Esophagus squamous epithelium (tissue), 5 donors: Measurements from ENCODE around the gene MOK. TPM values are rescaled to one million over a fixed set of nuclear protein-coding genes. Genes with fewer than 3 reads are reported as not detected.

Experiments used
- DNase-seq: peaks from one replicate; lab custom pipeline; 2025; lab: John Stamatoyannopoulos, UW
- H3K27ac ChIP-seq, 4 donors: fragments of 200-600 bp; sonication (generic); one replicate each; pipeline ENCODE4 v1.5.1; 2016 to 2019; ENCODE audit warnings: mild to moderate bottlenecking in 1 of 4
- H3K27me3 ChIP-seq, 4 donors: fragments of 200-600 bp; sonication (generic); 1 replicate in 3 of 4; 2 replicates in 1 of 4; pipeline versions ENCODE4 v1.5.1 to v1.6.0; 2017 to 2021; ENCODE audit warnings: antibody characterized with exemption in 1 of 4
- H3K36me3 ChIP-seq, 3 donors: fragments of 200-600 bp; sonication (generic); one replicate each; pipeline ENCODE4 v1.5.1; 2016 to 2019
- H3K4me1 ChIP-seq, 3 donors: fragments of 200-600 bp; sonication (generic); one replicate each; pipeline ENCODE4 v1.5.1; 2017 to 2019
- H3K4me3 ChIP-seq, 4 donors: fragments of 200-600 bp; sonication (generic); 1 replicate in 3 of 4; 2 replicates in 1 of 4; pipeline ENCODE4 v1.5.1; 2016 to 2019; ENCODE audit warnings: mild to moderate bottlenecking in 2 of 4, moderate library complexity in 1 of 4
- H3K9me3 ChIP-seq, 3 donors: fragments of 200-600 bp; sonication (generic); one replicate each; pipeline ENCODE4 v1.5.1; 2016 to 2019
- CTCF ChIP-seq, 6 experiments: fragments of 450-650 bp in 4 of 6; fragments of 200-600 bp in 2 of 6; sonication (generic) in 2 of 6; IDR thresholded peaks; one replicate each; pipeline ENCODE4 v1.5.1; 2016 to 2019; ENCODE audit warnings: antibody characterized with exemption in 6 of 6, mild to moderate bottlenecking in 4 of 6, moderate library complexity in 4 of 6
- POLR2A ChIP-seq, 4 donors: fragments of 450-650 bp; IDR thresholded peaks; one replicate each; pipeline ENCODE4 v1.6.1; 2017; ENCODE audit warnings: antibody characterized with exemption in 4 of 4, mild to moderate bottlenecking in 4 of 4, moderate library complexity in 3 of 4
- WGBS, 2 donors: methylation state at CpG; one replicate each; pipeline ENCODE4 v1.1.5; 2018; 5-methylcytosine and 5-hydroxymethylcytosine counted together
- intact Hi-C: fragments of 100-400 bp; cut with DNase I; formaldehyde crosslinking; loops from one replicate; pipeline ENCODE4 v1.15.0; 2022
- total RNA-seq, 4 donors: library from RNA; depleted of rRNA; stranded (reverse); fragments of >200 nt; gene quantifications; one replicate each; pipeline ENCODE4 v1.1.0, GENCODE V29; 2016
- donor health status: DM: yes; HTN: yes; CAD: no.

The MOK gene
- total RNA-seq, 4 donors from 2014 or later: 6.2 to 8.3 (median 6.4) TPM

- DNase-seq: no peak
- no peaks in the 10 kb centered on the region for H3K9me3 ChIP-seq
- intact Hi-C loops: no loop called here
- TF ChIP-seq POLR2A (IDR thresholded peaks at IDR 0.05) (no peak), CTCF (IDR thresholded peaks at IDR 0.05) (no peak)
- H3K27me3 ChIP-seq: no peaks in the 10 kb centered on the region
- no peak overlapping the region for H3K4me3 ChIP-seq
- H3K4me1 ChIP-seq: peaks cover 0 to 12% (median 0%) of the 10 kb centered on the region in 3 donors
- WGBS, 2 donors: 57 to 65% methylated on average over 7 to 9 of the region's 9 CpGs
- peak overlapping the region; percentile 38 to 53 (median 50) for H3K27ac ChIP-seq
- peaks cover 0 to 2% (median 0%) of the 10 kb centered on the region in 3 donors for H3K36me3 ChIP-seq
Observed at GRCh38 chr14:102255401-102256190, 49.4 kb downstream of the MOK start.

- Histone ChIP-seq H3K27me3 (no peaks in the 10 kb centered on the region), H3K27ac (no peak overlapping the region), H3K4me1 (peaks cover 0 to 12% (median 0%) of the 10 kb centered on the region in 3 donors), H3K4me3 (no peak overlapping the region), H3K9me3 (no peaks in the 10 kb centered on the region), H3K36me3 (peaks cover 0 to 13% (median 0%) of the 10 kb centered on the region in 3 donors)
- TF ChIP-seq POLR2A (IDR thresholded peaks at IDR 0.05) (no peak), CTCF (IDR thresholded peaks at IDR 0.05) (no peak)
- no peak for DNase-seq
- intact Hi-C loops: no loop called here
- WGBS, 2 donors: 88% methylated on average over 18 to 20 of the region's 21 CpGs
Observed at GRCh38 chr14:102252834-102253801, 51.8 kb downstream of the MOK start.

DNA sequence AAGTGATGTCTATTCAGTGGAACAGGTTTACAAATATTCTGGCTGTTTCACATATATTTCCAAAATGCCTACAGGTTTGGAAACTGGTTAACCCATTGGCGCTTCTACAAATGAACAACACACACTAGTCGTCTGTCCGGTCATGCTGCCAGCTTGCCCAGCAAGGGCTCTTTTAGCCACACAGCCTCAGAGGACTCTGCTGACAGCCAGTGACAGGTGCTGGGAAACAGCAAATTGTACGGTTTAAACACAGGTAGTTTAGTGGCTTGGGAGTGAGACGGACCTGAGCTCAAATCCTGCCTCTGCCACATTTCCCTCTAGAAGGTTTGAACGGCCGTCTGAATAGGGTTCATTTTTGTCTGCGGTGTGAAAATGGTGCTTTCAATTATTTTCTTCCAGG is 53.8 kb downstream of the MOK start:
- Histone ChIP-seq H3K4me3 (no peak overlapping the region), H3K27me3 (no peaks in the 10 kb centered on the region), H3K36me3 (peaks cover 0 to 13% (median 0%) of the 10 kb centered on the region in 3 donors), H3K9me3 (no peaks in the 10 kb centered on the region), H3K4me1 (peaks cover 0 to 5% (median 0%) of the 10 kb centered on the region in 3 donors), H3K27ac (no peak overlapping the region)
- no peak for DNase-seq
- TF ChIP-seq POLR2A (IDR thresholded peaks at IDR 0.05) (no peak), CTCF (IDR thresholded peaks at IDR 0.05) (no peak)
- intact Hi-C loops: no loop called here
- WGBS, 2 donors: 58 to 88% methylated on average over 8 of the region's 8 CpGs

DNA sequence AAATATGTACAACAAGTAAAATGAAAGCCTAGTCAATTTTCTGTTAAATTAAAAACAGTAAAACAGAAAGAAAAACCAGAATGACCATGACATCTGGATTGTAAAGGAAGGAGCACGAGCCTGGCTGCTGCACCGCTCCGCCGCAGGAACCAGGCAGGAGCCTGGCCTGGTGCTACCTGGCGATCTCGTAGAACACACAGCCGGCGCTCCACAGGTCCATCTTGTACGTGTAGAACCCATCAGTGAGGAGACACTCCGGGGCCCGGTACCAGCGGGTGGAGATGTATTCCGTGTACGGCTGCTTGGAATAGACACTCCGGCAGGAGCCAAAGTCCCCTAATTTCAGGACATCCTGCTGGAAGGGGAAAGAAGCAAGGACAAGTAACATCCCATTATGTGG is 54.3 kb downstream of the MOK start:
- no peak for DNase-seq
- intact Hi-C loops: no loop called here

More for the DNA sequence above, 54.3 kb downstream of the MOK start:
- no peak overlapping the region for H3K27ac ChIP-seq
- no peaks in the 10 kb centered on the region for H3K27me3 ChIP-seq
- 92 to 95% methylated on average over 15 of the region's 15 CpGs for WGBS, 2 donors
- TF ChIP-seq POLR2A (IDR thresholded peaks at IDR 0.05) (no peak), CTCF (IDR thresholded peaks at IDR 0.05) (no peak)
- peaks cover 0 to 8% (median 0%) of the 10 kb centered on the region in 3 donors for H3K4me1 ChIP-seq
- H3K36me3 ChIP-seq: peaks cover 0 to 13% (median 0%) of the 10 kb centered on the region in 3 donors
- no peak overlapping the region for H3K4me3 ChIP-seq
- H3K9me3 ChIP-seq: no peaks in the 10 kb centered on the region
